HG02938 (cell line): Measurements from ENCODE around the gene PDIA4.
"Not testable (repeated sequence)": the region's sequence is repeated elsewhere in the genome, so short reads cannot be mapped to it uniquely, and the experiment has no call there.

Source experiments
- ATAC-seq: cut with Tn5 transposase; IDR thresholded peaks from one replicate; pipeline ENCODE4 v1.9.1; 2021; ENCODE audit warnings: mild to moderate bottlenecking, moderate library complexity; ENCODE audit not compliant: unreplicated experiment

Gene PDIA4

GRCh38 chr7:149036676-149037075 is 8.4 kb upstream of the PDIA4 start:
- ATAC-seq: no peak

GRCh38 chr7:149031353-149031910 is 3.1 kb upstream of the PDIA4 start:
- ATAC-seq: no peak

- ATAC-seq: not testable (repeated sequence)
These were observed 2.1 kb upstream of the PDIA4 start for GRCh38 chr7:149030439-149030838.

- ATAC-seq: no peak
These were observed 527 bp downstream of the PDIA4 start for GRCh38 chr7:149027611-149028345.

GRCh38 chr7:149027055-149027454 is 1.2 kb downstream of the PDIA4 start:
- no peak for ATAC-seq

GRCh38 chr7:149023662-149024061 is 4.6 kb downstream of the PDIA4 start:
- no peak for ATAC-seq

- no peak for ATAC-seq
These were observed 5.4 kb downstream of the PDIA4 start for GRCh38 chr7:149022756-149023360.

GRCh38 chr7:149021725-149022062 is 6.6 kb downstream of the PDIA4 start:
- ATAC-seq: no peak

- ATAC-seq: no peak
These were observed 7.8 kb downstream of the PDIA4 start for GRCh38 chr7:149020483-149020882.

GRCh38 chr7:149016876-149017275 is 11.4 kb downstream of the PDIA4 start:
- no peak for ATAC-seq

GRCh38 chr7:149014309-149014708 is 14.0 kb downstream of the PDIA4 start:
- ATAC-seq: no peak

GRCh38 chr7:149013876-149014275 is 14.4 kb downstream of the PDIA4 start:
- ATAC-seq: no peak

- not testable (repeated sequence) for ATAC-seq
These were observed 15.6 kb downstream of the PDIA4 start for GRCh38 chr7:149012730-149013129.

- no peak for ATAC-seq
These were observed 16.8 kb downstream of the PDIA4 start for GRCh38 chr7:149011491-149011890.

GRCh38 chr7:149010451-149010850 is 17.9 kb downstream of the PDIA4 start:
- no peak for ATAC-seq

- no peak for ATAC-seq
These were observed 18.8 kb downstream of the PDIA4 start for GRCh38 chr7:149009527-149009926.

GRCh38 chr7:149007611-149008010 is 20.7 kb downstream of the PDIA4 start:
- ATAC-seq: no peak

- ATAC-seq: no peak
These were observed 21.2 kb downstream of the PDIA4 start for GRCh38 chr7:149007146-149007545.

GRCh38 chr7:149006345-149006725 is 22.0 kb downstream of the PDIA4 start:
- ATAC-seq: no peak

- peak; percentile 79 for ATAC-seq
These were observed 22.6 kb downstream of the PDIA4 start for GRCh38 chr7:149005427-149006344.
